ENCODE results near the gene VWA8.

GRCh38 chr13:41763782-41764181, 197.1 kb downstream of the VWA8 start:
- TF ChIP-seq, protein P1, sequence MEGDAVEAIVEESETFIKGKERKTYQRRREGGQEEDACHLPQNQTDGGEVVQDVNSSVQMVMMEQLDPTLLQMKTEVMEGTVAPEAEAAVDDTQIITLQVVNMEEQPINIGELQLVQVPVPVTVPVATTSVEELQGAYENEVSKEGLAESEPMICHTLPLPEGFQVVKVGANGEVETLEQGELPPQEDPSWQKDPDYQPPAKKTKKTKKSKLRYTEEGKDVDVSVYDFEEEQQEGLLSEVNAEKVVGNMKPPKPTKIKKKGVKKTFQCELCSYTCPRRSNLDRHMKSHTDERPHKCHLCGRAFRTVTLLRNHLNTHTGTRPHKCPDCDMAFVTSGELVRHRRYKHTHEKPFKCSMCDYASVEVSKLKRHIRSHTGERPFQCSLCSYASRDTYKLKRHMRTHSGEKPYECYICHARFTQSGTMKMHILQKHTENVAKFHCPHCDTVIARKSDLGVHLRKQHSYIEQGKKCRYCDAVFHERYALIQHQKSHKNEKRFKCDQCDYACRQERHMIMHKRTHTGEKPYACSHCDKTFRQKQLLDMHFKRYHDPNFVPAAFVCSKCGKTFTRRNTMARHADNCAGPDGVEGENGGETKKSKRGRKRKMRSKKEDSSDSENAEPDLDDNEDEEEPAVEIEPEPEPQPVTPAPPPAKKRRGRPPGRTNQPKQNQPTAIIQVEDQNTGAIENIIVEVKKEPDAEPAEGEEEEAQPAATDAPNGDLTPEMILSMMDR (IDR thresholded peaks at IDR 0.05; ENCODE audit: low read length), result no peak
- TF ChIP-seq EZH2 (optimal IDR thresholded peaks at IDR 0.05; ENCODE audit: low read depth, low read length), result no peak
